Urinary bladder (tissue), 4 donors: Measurements from ENCODE around the gene TMEM45B. TPM values are rescaled to one million over a fixed set of nuclear protein-coding genes. Genes with fewer than 3 reads are reported as not detected.
"Not testable (repeated sequence)": the region's sequence is repeated elsewhere in the genome, so short reads cannot be mapped to it uniquely, and the experiment has no call there.

ENCODE experiments used
- DNase-seq: peaks from one replicate; pipeline ENCODE4 v3.0.0-alpha.2; 2015; ENCODE audit errors: extremely low spot score
- H3K27ac ChIP-seq: one replicate; pipeline ENCODE4 v1.5.1; 2013; ENCODE audit warnings: low read depth, mild to moderate bottlenecking, moderate library complexity
- H3K36me3 ChIP-seq: one replicate; pipeline ENCODE4 v1.6.1; 2013; ENCODE audit warnings: mild to moderate bottlenecking, moderate library complexity; ENCODE audit not compliant: insufficient read depth
- H3K4me1 ChIP-seq: one replicate; pipeline ENCODE4 v1.6.1; 2013; ENCODE audit warnings: mild to moderate bottlenecking, moderate library complexity; ENCODE audit not compliant: insufficient read depth
- H3K4me3 ChIP-seq: one replicate; pipeline ENCODE4 v1.5.1; 2013; ENCODE audit warnings: low read depth, low read length
- WGBS: extraction: QIAGEN DNeasy Blood & Tissue Kit; methylation state at CpG from one replicate; pipeline ENCODE4 v1.1.7; 2013; 5-methylcytosine and 5-hydroxymethylcytosine counted together
- polyA plus RNA-seq: library from polyadenylated mRNA; stranded (reverse); fragments of 200-250 nt; gene quantifications from one replicate; pipeline ENCODE4 v1.2.3, GENCODE V29; 2013
- total RNA-seq: library from RNA; depleted of rRNA; stranded (reverse); fragments of >200 nt; gene quantifications from one replicate; pipeline ENCODE4 v1.2.3, GENCODE V29; 2014
- donor health status: healthy with polysubstance abuse.
- donor health status: healthy.

TMEM45B gene
- total and polyA plus RNA-seq, 2 donors = 4.5 to 18.2 TPM

GRCh38 chr11:129790106-129790505 lies 25.5 kb upstream of the TMEM45B start:
- no peak overlapping the region for H3K27ac ChIP-seq
- no peaks in the 10 kb centered on the region for H3K36me3 ChIP-seq
- no peak overlapping the region for H3K4me3 ChIP-seq
- peaks cover 1% of the 10 kb centered on the region for H3K4me1 ChIP-seq
- no peak for DNase-seq
- whole genome bisulfite sequencing = 73% methylated on average over 2 of the region's 2 CpGs

GRCh38 chr11:129791515-129791914 lies 24.1 kb upstream of the TMEM45B start:
- Histone ChIP-seq H3K27ac (no peak overlapping the region), H3K36me3 (no peaks in the 10 kb centered on the region), H3K4me1 (peaks cover 1% of the 10 kb centered on the region), H3K4me3 (no peak overlapping the region)
- 93% methylated on average over 2 of the region's 2 CpGs for WGBS
- no peak for DNase-seq

GRCh38 chr11:129792663-129793062 lies 23.0 kb upstream of the TMEM45B start:
- peaks cover 1% of the 10 kb centered on the region for H3K4me1 ChIP-seq
- no peak for DNase-seq
- 52% methylated on average over 4 of the region's 4 CpGs for WGBS

GRCh38 chr11:129795089-129795488 lies 20.6 kb upstream of the TMEM45B start:
- Histone ChIP-seq H3K4me1 (peaks cover 1% of the 10 kb centered on the region), H3K27ac (no peak overlapping the region), H3K4me3 (no peak overlapping the region), H3K36me3 (no peaks in the 10 kb centered on the region)
- no peak for DNase-seq
- WGBS = 60% methylated on average over 2 of the region's 2 CpGs

More at GRCh38 chr11:129792663-129793062, 23.0 kb upstream of the TMEM45B start:
- Histone ChIP-seq H3K27ac (no peak overlapping the region), H3K4me3 (no peak overlapping the region), H3K36me3 (no peaks in the 10 kb centered on the region)

GRCh38 chr11:129798212-129798611 lies 17.4 kb upstream of the TMEM45B start:
- H3K36me3 ChIP-seq = no peaks in the 10 kb centered on the region
- H3K4me1 ChIP-seq = peaks cover 1% of the 10 kb centered on the region
- WGBS = 84% methylated on average over 2 of the region's 2 CpGs
- no peak overlapping the region for H3K4me3 ChIP-seq
- no peak for DNase-seq
- no peak overlapping the region for H3K27ac ChIP-seq

- 39% methylated on average over 1 of the region's 1 CpG for WGBS
These were observed 15.5 kb upstream of the TMEM45B start for GRCh38 chr11:129800162-129800561.

GRCh38 chr11:129800655-129801054 lies 15.0 kb upstream of the TMEM45B start:
- Histone ChIP-seq H3K27ac (no peak overlapping the region), H3K36me3 (no peaks in the 10 kb centered on the region), H3K4me1 (no peaks in the 10 kb centered on the region), H3K4me3 (no peak overlapping the region)
- no peak for DNase-seq

More at GRCh38 chr11:129800162-129800561, 15.5 kb upstream of the TMEM45B start:
- not testable (repeated sequence) for H3K27ac ChIP-seq, H3K4me1 ChIP-seq, DNase-seq, H3K36me3 ChIP-seq, H3K4me3 ChIP-seq

- Histone ChIP-seq H3K36me3 (no peaks in the 10 kb centered on the region), H3K4me3 (no peak overlapping the region), H3K4me1 (no peaks in the 10 kb centered on the region), H3K27ac (no peak overlapping the region)
- 70% methylated on average over 4 of the region's 4 CpGs for WGBS
- no peak for DNase-seq
These were observed 12.1 kb upstream of the TMEM45B start for GRCh38 chr11:129803533-129803932.

GRCh38 chr11:129804012-129804411 lies 11.6 kb upstream of the TMEM45B start:
- H3K4me1 ChIP-seq = no peaks in the 10 kb centered on the region
- no peak overlapping the region for H3K27ac ChIP-seq
- no peak overlapping the region for H3K4me3 ChIP-seq
- DNase-seq = no peak
- no peaks in the 10 kb centered on the region for H3K36me3 ChIP-seq
- 70% methylated on average over 3 of the region's 3 CpGs for WGBS

- H3K4me1 ChIP-seq, H3K36me3 ChIP-seq, H3K4me3 ChIP-seq, DNase-seq, H3K27ac ChIP-seq: not testable (repeated sequence)
- 86% methylated on average over 2 of the region's 2 CpGs for WGBS
These were observed 7.4 kb upstream of the TMEM45B start for GRCh38 chr11:129808241-129808640.

GRCh38 chr11:129813231-129813791 lies 2.3 kb upstream of the TMEM45B start:
- Histone ChIP-seq H3K27ac (no peak overlapping the region), H3K36me3 (no peaks in the 10 kb centered on the region), H3K4me3 (no peak overlapping the region), H3K4me1 (peaks cover 2% of the 10 kb centered on the region)
- 87% methylated on average over 12 of the region's 12 CpGs for WGBS
- DNase-seq = no peak

GRCh38 chr11:129814244-129815014 lies 1.2 kb upstream of the TMEM45B start:
- no peak for DNase-seq
- Histone ChIP-seq H3K4me3 (no peak overlapping the region), H3K27ac (no peak overlapping the region), H3K36me3 (no peaks in the 10 kb centered on the region), H3K4me1 (peaks cover 2% of the 10 kb centered on the region)
- WGBS = 87% methylated on average over 24 of the region's 24 CpGs

- no peak for DNase-seq
- Histone ChIP-seq H3K4me1 (peaks cover 2% of the 10 kb centered on the region), H3K4me3 (no peak overlapping the region), H3K36me3 (no peaks in the 10 kb centered on the region), H3K27ac (no peak overlapping the region)
- WGBS = 58% methylated on average over 1 of the region's 1 CpG
These were observed 1.9 kb downstream of the TMEM45B start for GRCh38 chr11:129817534-129818051.

GRCh38 chr11:129818236-129818635 lies 2.6 kb downstream of the TMEM45B start:
- not testable (repeated sequence) for H3K27ac ChIP-seq, DNase-seq, H3K4me3 ChIP-seq, H3K36me3 ChIP-seq, H3K4me1 ChIP-seq
- WGBS = 64% methylated on average over 3 of the region's 3 CpGs
